Cardiac muscle cell (in vitro differentiated cells and primary cell): ENCODE results near the gene ZNF175. TPM values are rescaled to one million over a fixed set of nuclear protein-coding genes. Genes with fewer than 3 reads are reported as not detected.

ENCODE experiments used
- DNase-seq, 2 donors: peaks; one replicate each; pipeline versions ENCODE4 v3.0.0 to v3.0.0-alpha.2; 2010 to 2017; ENCODE audit warnings: low read depth in 1 of 2, low spot score in 1 of 2
- H3K27ac ChIP-seq: fragments of 200-600 bp; sonication (generic); 2 replicates; pipeline ENCODE4 v1.5.1; 2016
- H3K27me3 ChIP-seq: fragments of 200-600 bp; sonication (generic); 2 replicates; pipeline ENCODE4 v1.6.0; 2016; ENCODE audit warnings: control low read depth
- H3K36me3 ChIP-seq: fragments of 200-600 bp; sonication (generic); 2 replicates; pipeline ENCODE4 v1.5.1; 2016; ENCODE audit warnings: control low read depth
- H3K4me1 ChIP-seq: fragments of 200-600 bp; sonication (generic); 2 replicates; pipeline ENCODE4 v1.8.1; 2017; ENCODE audit warnings: low read depth, mild to moderate bottlenecking, mixed run types
- H3K4me3 ChIP-seq: fragments of 200-600 bp; sonication (generic); 2 replicates; pipeline ENCODE4 v1.5.1; 2016; ENCODE audit warnings: mild to moderate bottlenecking
- H3K9me3 ChIP-seq: fragments of 200-600 bp; sonication (generic); 2 replicates; pipeline ENCODE4 v1.5.1; 2017; ENCODE audit warnings: low read depth, mild to moderate bottlenecking, control low read depth
- CTCF ChIP-seq: IDR thresholded peaks from 2 replicates; pipeline ENCODE4 v1.5.1; 2012; ENCODE audit warnings: low read depth, mild to moderate bottlenecking, low read length
- polyA plus RNA-seq: library from polyadenylated mRNA; unstranded; fragments of >200 nt; fragmentation: Nextera tagmentation; extraction: Ambion mirVana; gene quantifications from 2 replicates; pipeline ENCODE4 v1.2.1, GENCODE V29; 2016
- total RNA-seq: library from RNA; depleted of rRNA; stranded (reverse); fragments of >200 nt; gene quantifications from 2 replicates; pipeline ENCODE4 v1.2.3, GENCODE V29; 2016

ZNF175 gene
- total and polyA plus RNA-seq, 2 experiments from 2014 or later = 2.3 to 7.0 TPM

DNA sequence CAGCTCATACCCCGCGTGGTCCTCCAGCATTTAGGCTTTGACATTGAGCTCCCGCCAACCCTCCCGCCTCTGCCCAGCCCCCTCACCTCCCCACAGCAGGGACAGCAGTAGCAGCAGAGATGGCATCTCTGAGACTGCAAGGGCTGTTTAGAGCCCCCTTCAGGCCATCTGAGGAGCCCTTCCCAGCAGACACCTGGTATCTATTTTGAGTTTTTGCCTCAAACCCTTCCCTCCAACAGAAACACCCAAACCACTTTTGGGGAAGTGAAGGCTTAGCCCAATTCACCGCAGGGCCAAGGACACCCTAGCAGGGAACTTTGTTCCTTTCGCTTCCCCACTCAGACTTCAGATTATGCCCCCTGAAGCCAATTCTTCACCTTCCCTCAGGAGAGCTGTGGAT is 6.3 kb upstream of the ZNF175 start:
- Histone ChIP-seq H3K27me3 (peaks cover 8% of the 10 kb centered on the region), H3K4me1 (no peaks in the 10 kb centered on the region), H3K27ac (no peak overlapping the region), H3K9me3 (no peaks in the 10 kb centered on the region), H3K4me3 (no peak overlapping the region), H3K36me3 (no peaks in the 10 kb centered on the region)
- no peak for TF ChIP-seq CTCF
- DNase-seq = no peak

GRCh38 chr19:51565583-51565982 is 5.5 kb upstream of the ZNF175 start:
- Histone ChIP-seq H3K4me1 (no peaks in the 10 kb centered on the region), H3K27ac (no peak overlapping the region), H3K4me3 (no peak overlapping the region), H3K36me3 (no peaks in the 10 kb centered on the region), H3K27me3 (peaks cover 11% of the 10 kb centered on the region), H3K9me3 (no peaks in the 10 kb centered on the region)
- DNase-seq = peak in 1 of 2 donors; percentile 34
- TF ChIP-seq CTCF = no peak

DNA sequence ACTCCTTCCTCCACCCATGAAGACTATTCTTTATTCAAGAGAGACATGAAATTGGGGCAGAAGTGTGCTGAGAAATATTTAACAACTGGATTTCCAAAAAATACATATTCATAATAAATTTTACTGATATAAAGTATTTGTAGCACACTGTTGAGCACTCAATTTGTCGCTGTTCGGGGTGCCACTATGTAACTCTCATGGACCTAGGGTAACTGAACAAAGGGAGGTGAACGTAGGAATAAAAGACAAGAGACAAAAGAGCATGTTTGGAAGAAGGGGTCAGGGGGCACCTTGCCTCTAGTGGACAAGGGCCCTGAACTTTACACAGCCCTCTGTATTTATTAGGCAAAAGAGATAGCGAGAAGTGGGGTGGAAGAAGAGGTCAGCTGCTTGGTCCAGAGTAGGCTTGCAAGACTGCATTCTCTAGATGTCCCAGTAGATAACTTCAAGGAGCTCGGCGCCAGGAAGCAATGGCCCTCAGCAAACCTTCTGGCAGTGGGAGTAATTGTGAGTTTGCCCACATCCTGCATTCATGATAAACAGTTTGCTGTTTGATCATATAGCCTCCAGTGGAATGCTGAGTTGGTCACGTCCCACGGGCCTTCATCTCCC is 4.5 kb upstream of the ZNF175 start:
- no peak for TF ChIP-seq CTCF
- no peaks in the 10 kb centered on the region for H3K9me3 ChIP-seq
- H3K4me1 ChIP-seq = no peaks in the 10 kb centered on the region
- no peak overlapping the region for H3K27ac ChIP-seq
- no peak overlapping the region for H3K4me3 ChIP-seq
- peak in 1 of 2 donors; percentile 26 for DNase-seq
- H3K27me3 ChIP-seq = peaks cover 11% of the 10 kb centered on the region
- H3K36me3 ChIP-seq = no peaks in the 10 kb centered on the region

DNA sequence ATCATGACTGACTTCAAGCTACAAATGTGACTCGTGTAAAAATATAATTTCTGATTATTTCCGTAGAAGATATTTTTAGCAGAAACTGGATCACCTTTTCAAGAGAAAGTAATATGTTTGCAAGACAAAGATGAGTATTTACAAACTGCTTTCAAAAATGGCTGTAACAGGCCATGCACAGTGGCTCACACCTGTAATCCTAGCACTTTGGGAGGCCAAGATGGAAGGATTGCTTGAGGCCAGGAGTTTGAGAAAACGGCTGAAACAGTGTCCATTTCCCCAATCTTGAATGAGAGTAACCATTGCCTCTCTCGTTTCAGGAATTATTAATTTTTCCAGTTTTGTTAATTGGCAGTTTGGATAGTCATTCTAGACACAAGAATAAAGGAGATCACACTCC is 3.5 kb upstream of the ZNF175 start:
- no peaks in the 10 kb centered on the region for H3K4me1 ChIP-seq
- no peaks in the 10 kb centered on the region for H3K36me3 ChIP-seq
- no peak overlapping the region for H3K27ac ChIP-seq
- no peak for DNase-seq
- H3K9me3 ChIP-seq = no peaks in the 10 kb centered on the region
- H3K27me3 ChIP-seq = peaks cover 11% of the 10 kb centered on the region
- no peak for TF ChIP-seq CTCF
- no peak overlapping the region for H3K4me3 ChIP-seq

GRCh38 chr19:51568456-51568855 is 2.6 kb upstream of the ZNF175 start:
- H3K9me3 ChIP-seq = no peaks in the 10 kb centered on the region
- H3K36me3 ChIP-seq = peaks cover under 1% of the 10 kb centered on the region
- H3K4me3 ChIP-seq = no peak overlapping the region
- H3K27me3 ChIP-seq = peaks cover 11% of the 10 kb centered on the region
- peak in 1 of 2 donors; percentile 36 for DNase-seq
- no peaks in the 10 kb centered on the region for H3K4me1 ChIP-seq
- TF ChIP-seq CTCF = no peak
- H3K27ac ChIP-seq = no peak overlapping the region
